ENCODE measurements around the gene CNTN2.

The CNTN2 gene

GRCh38 chr1:205042911-205043806 lies at the start of gene CNTN2:
Gene CNTN2, plus strand, starts transcription at chr1:205043212. Its CDS starts 9,974 bp downstream, at chr1:205053186.
- no peak for DNase-seq (ENCODE audit: low read depth in 3 of 3)

GRCh38 chr1:204994086-204994862 lies 48.7 kb upstream of the CNTN2 start:
- DNase-seq (ENCODE audit: low read depth in 3 of 3), result no peak

DNA sequence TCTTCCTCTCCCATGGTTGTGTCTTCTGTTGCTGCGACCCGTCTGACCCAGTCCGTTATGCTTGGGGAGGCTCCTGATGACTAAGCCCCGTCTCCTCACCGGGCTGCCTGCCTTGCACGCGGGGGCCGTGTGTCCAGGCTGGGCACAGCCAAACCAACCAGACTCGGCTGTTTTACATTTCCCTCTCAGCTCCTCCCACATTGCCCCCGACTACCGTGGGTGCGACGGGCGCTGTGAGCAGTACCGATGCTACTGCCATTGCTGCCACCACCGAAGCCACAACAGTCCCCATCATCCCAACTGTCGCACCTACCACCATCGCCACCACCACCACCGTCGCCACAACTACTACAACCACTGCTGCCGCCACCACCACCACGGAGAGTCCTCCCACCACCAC lies 46.0 kb upstream of the CNTN2 start:
- DNase-seq (ENCODE audit: low read depth in 3 of 3), result no peak

GRCh38 chr1:204997591-204998355 lies 45.2 kb upstream of the CNTN2 start:
- no peak for DNase-seq (ENCODE audit: low read depth in 3 of 3)

GRCh38 chr1:205001162-205001561 lies 41.9 kb upstream of the CNTN2 start:
- no peak for DNase-seq (ENCODE audit: low read depth in 3 of 3)

DNA sequence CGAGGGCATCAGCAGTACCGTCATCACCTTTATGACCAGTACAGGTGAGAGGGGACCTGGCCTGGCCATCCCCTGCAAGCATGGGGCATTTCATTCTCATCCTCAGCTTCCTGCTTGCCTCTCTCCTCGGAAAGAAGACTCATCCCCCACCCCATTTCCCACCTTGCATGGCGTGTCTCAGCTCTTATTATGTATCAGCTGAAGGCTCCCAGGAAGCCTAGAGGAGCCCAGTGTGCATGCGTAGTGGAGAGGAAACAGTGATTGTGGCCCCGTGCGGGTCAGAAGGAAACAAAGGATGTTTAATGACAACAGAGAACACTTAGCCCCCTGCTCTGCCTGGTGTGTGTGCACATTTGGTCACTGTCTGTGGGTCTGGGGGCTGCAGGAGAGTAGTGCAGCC lies 40.3 kb upstream of the CNTN2 start:
- DNase-seq (ENCODE audit: low read depth in 3 of 3), result no peak

- DNase-seq (ENCODE audit: low read depth in 3 of 3), result no peak
Observed at GRCh38 chr1:205003358-205004131, 39.5 kb upstream of the CNTN2 start.

DNA sequence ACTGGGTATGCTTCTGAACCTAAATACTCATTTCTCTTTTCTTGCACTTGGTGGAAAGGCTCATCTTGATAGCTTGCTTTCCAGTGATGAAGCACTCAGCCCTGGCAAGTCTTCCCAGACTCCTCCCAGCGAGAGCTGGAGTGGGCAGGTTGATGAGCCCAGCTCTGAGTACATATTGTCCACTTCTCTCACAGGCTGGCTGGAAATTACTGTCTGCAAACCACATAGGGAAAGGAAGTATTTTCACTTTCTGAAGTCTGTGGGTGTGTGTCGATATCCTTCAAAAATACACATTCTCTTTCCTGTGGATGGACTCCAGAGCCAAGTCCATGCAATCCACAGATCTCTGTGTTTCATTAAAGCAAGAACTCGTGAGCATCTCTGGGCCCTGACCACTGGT lies 38.7 kb upstream of the CNTN2 start:
- DNase-seq (ENCODE audit: low read depth in 3 of 3), result no peak

DNA sequence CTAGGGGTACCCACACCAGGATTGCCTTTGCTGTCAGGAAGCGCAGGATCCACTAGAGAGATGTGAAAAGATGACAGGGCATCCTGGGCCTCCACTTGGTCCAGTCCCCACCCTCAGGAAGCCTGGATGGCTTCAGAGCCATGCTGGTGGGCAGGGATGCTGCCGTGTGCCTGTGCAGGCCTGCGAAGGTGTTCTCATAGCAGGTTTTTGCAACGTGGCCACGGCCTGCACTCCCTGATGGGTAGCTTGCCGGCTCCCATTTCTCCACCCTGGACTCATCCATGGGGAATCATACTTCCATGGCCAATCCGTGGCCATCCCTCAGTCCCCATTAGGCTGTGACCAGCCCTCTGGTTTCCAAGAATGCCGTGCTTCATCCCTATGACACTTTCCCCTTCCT lies 34.1 kb upstream of the CNTN2 start:
- no peak for DNase-seq (ENCODE audit: low read depth in 3 of 3)

- DNase-seq (ENCODE audit: low read depth in 3 of 3), result no peak
Observed at GRCh38 chr1:205009670-205010069, 33.3 kb upstream of the CNTN2 start.

DNA sequence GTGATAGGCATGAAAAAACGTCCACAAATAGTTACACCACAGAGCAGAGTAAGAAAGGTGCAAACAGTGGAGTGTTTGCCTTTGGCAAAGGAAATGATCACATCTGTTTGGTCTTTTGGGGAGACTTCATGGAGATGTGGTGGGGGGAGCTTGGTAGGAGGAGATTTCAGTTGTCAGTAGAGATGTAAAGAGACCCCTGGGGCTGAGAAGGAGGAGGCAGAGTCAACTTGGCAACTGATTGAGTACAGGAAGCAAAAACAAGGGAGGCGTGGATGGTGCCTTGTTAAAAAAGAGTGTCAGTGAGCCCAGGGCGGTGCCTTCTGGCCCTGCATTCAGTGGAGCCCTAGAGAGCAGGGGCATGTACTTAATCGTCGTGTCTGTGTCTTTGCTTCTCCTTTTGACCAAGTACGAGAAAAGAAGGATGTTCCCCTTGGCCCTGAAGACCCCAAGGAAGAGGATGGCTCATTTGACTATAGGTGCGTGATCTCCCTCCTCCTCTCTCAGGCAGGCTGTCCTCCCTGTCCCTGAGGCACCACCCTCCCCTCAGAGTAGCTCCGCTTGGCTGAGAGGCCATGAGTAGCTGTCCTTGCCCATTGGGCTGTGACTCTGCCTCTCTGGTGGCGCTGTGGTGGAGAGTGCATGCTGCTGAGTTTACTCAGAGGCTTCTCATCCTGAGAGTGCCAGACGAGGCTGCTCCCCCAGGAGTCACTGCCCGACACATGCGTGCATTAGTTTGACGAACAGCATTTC lies 30.4 kb upstream of the CNTN2 start:
- DNase-seq (ENCODE audit: low read depth in 3 of 3), result no peak

DNA sequence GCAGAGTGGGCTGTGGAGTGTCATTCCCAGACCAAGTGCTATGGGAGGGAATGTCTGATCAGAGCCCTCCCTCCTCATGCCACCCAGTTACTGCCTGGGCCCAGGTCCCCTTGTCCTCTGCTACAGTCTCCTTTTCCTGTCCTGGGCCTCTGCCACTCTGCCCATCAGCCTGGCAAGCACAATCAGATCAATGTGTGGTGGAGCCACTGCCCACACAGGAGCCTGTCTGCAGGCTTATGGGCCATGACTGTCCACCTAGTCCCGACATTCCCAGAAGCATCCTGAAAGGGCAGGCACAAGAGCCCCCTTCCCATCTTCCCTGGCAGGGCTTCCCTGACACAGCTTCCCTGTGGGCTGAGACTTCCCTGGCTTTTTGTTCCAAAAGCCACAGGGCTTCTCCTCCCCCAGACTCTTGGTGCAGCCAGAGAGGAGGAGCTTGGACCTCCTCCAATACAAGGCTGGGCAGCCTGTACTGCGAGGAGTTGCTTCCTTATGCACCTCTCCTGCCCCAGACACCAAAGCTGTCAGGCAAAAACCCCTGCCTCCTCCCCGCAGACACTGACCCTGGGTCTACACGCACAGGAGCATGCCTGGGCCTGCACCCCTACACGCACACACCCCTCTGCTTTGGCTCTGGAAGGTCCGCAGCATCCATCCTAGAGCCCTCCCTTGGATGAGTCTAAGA lies 29.2 kb upstream of the CNTN2 start:
- DNase-seq (ENCODE audit: low read depth in 3 of 3), result no peak

DNA sequence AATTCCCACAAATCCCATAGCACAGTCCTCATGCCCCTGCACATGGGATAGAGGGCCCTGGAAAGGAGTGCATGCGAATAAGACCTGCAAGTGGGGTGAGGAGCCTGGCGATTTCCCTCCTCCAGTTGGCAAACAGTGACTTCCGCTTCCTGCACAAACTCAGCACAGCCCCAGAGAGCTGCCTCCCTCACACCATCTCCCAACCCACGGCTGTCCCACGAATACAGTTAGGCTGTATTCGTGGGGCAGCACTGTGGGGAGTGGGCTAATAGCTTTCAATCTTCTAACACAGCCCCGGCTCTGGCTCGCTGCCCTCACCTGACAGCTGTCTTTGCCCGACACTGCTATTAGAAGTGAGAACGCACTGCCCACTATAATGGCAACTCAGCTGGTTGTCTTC lies 28.2 kb upstream of the CNTN2 start:
- no peak for DNase-seq (ENCODE audit: low read depth in 3 of 3)

DNA sequence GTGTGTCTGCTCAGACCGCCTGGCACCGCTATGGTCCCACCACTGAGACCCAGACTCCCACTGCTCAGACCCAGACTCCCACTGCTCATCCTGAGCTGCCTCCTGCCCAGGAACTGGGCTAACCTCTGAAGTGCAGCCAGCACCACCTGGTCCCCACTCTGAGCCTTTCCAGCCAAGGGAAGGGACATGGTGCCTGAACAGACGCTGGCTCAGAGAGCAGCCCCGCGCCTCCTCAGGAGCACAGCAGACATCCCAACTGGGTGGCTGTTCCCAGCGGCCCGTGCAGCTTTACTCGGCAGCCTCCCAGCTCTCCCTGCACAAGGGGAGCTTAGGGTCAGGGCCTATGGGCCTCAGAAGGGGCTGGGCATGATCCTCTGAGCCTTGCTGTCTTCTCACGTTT lies 27.8 kb upstream of the CNTN2 start:
- DNase-seq (ENCODE audit: low read depth in 3 of 3), result no peak

DNA sequence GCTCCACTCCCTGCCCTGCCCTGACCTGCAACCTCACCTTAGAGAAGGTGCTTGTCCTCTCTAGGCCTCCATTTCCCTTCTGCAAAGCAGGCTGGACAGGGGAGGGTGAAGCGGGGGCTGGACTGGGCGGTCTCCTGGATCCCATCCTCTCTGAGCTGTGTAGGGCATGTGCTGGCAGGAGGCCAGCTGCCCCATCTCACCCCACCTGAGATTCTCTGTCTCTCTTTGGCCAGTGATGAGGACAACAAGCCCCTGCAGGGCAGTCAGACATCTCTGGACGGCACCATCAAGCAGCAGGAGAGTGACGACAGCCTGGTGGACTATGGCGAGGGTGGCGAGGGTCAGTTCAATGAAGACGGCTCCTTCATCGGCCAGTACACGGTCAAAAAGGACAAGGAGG lies 26.9 kb upstream of the CNTN2 start:
- no peak for DNase-seq (ENCODE audit: low read depth in 3 of 3)

DNA sequence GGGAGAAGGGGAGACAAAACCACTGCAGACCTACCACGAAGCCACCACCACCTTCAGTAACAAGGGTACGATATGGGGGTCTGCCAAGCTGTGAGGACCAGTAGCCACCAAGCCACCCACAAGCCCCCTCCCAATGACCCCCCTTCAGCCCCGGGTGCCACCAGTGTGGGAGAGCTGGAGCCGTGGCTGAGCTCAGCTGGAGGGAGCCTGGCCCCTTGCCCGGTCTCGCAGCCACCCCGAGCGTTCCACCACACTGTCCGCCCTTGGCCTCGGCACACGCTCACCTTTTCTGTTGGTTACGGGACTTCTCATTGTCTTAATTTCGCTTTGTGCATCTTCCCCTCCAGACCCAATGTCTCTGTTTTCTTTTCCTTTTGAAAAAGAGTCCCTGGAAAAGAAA lies 26.4 kb upstream of the CNTN2 start:
- DNase-seq (ENCODE audit: low read depth in 3 of 3), result no peak

GRCh38 chr1:205017001-205017400 lies 26.0 kb upstream of the CNTN2 start:
- no peak for DNase-seq (ENCODE audit: low read depth in 3 of 3)

GRCh38 chr1:205017766-205018165 lies 25.2 kb upstream of the CNTN2 start:
- no peak for DNase-seq (ENCODE audit: low read depth in 3 of 3)

GRCh38 chr1:205018381-205018780 lies 24.6 kb upstream of the CNTN2 start:
- no peak for DNase-seq (ENCODE audit: low read depth in 3 of 3)

GRCh38 chr1:205020466-205020865 lies 22.5 kb upstream of the CNTN2 start:
- DNase-seq (ENCODE audit: low read depth in 3 of 3), result no peak
